Astrocyte (in vitro differentiated cells and primary cell): ENCODE measurements around the gene USP54. TPM values are rescaled to one million over a fixed set of nuclear protein-coding genes. Genes with fewer than 3 reads are reported as not detected.
A peak's percentile ranks its signal among the peaks of the same experiment; 100 is the strongest.

Experiments used
- DNase-seq: peaks from one replicate; pipeline ENCODE4 v3.0.0-alpha.2; 2010; ENCODE audit warnings: low read depth
- FAIRE-seq: peaks from 2 replicates; lab custom pipeline; 2011; peaks lifted over from hg19 to GRCh38; lab: Jason Lieb, UNC
- H2AFZ ChIP-seq: 2 replicates; pipeline ENCODE4 v1.6.0; 2012; ENCODE audit warnings: low read depth, low read length, inconsistent platforms
- H3K27ac ChIP-seq: 2 replicates; pipeline ENCODE4 v1.5.1; 2011; ENCODE audit warnings: low read depth, low read length, inconsistent platforms
- H3K27me3 ChIP-seq: 2 replicates; pipeline ENCODE4 v1.6.0; 2011; ENCODE audit warnings: low read length, inconsistent platforms; ENCODE audit not compliant: insufficient read depth
- H3K36me3 ChIP-seq: 2 replicates; pipeline ENCODE4 v1.5.1; 2011; ENCODE audit warnings: low read length, inconsistent platforms; ENCODE audit not compliant: insufficient read depth
- H3K4me1 ChIP-seq: 2 replicates; pipeline ENCODE4 v1.5.1; 2011; ENCODE audit warnings: low read length, inconsistent platforms; ENCODE audit not compliant: insufficient read depth
- H3K4me2 ChIP-seq: 2 replicates; pipeline ENCODE4 v1.6.0; 2012; ENCODE audit warnings: low read length, inconsistent platforms
- H3K4me3 ChIP-seq: 2 replicates; pipeline ENCODE4 v1.5.1; 2011; ENCODE audit warnings: low read depth, mild to moderate bottlenecking, low read length, inconsistent platforms; ENCODE audit not compliant: insufficient read depth
- H3K79me2 ChIP-seq: 2 replicates; pipeline ENCODE4 v1.6.0; 2012; ENCODE audit warnings: mild to moderate bottlenecking, low read length, inconsistent platforms; ENCODE audit not compliant: insufficient read depth
- H3K9ac ChIP-seq: 2 replicates; pipeline ENCODE4 v1.6.0; 2012; ENCODE audit warnings: mild to moderate bottlenecking, low read length, inconsistent platforms
- H3K9me3 ChIP-seq: 2 replicates; pipeline ENCODE4 v1.5.1; 2012; ENCODE audit warnings: low read depth, mild to moderate bottlenecking, low read length, inconsistent platforms; ENCODE audit not compliant: insufficient read depth
- H4K20me1 ChIP-seq: 2 replicates; pipeline ENCODE4 v1.6.0; 2012; ENCODE audit warnings: low read length, inconsistent platforms; ENCODE audit not compliant: insufficient read depth
- H3K27ac Mint-ChIP-seq: one replicate; pipeline ENCODE4 v1.8.0; 2021; ENCODE audit warnings: mild to moderate bottlenecking, mixed read lengths; ENCODE audit not compliant: unreplicated experiment
- H3K27me3 Mint-ChIP-seq: one replicate; pipeline ENCODE4 v1.8.0; 2021; ENCODE audit warnings: low read depth, mixed read lengths; ENCODE audit not compliant: unreplicated experiment
- H3K36me3 Mint-ChIP-seq: one replicate; pipeline ENCODE4 v1.8.0; 2021; ENCODE audit warnings: low read depth, mixed read lengths; ENCODE audit not compliant: unreplicated experiment
- H3K4me1 Mint-ChIP-seq: one replicate; pipeline ENCODE4 v1.8.0; 2021; ENCODE audit warnings: low read depth, mixed read lengths; ENCODE audit not compliant: unreplicated experiment
- H3K4me3 Mint-ChIP-seq: one replicate; pipeline ENCODE4 v1.8.0; 2021; ENCODE audit warnings: mild to moderate bottlenecking, moderate library complexity, mixed read lengths; ENCODE audit not compliant: unreplicated experiment
- H3K9me3 Mint-ChIP-seq: one replicate; pipeline ENCODE4 v1.8.0; 2021; ENCODE audit warnings: mild to moderate bottlenecking, mixed read lengths; ENCODE audit not compliant: unreplicated experiment
- EZH2 ChIP-seq: IDR thresholded peaks from 2 replicates; pipeline ENCODE4 v1.6.1; 2012; ENCODE audit warnings: mild to moderate bottlenecking, low read length, inconsistent platforms; ENCODE audit not compliant: insufficient read depth
- total RNA-seq: library from RNA; stranded (reverse); gene quantifications from 2 replicates; pipeline ENCODE4 v1.2.1, GENCODE V29; 2021
- TF ChIP-seq, protein P1 (sequence below): IDR thresholded peaks from 2 replicates; pipeline ENCODE4 v1.5.1; 2011; ENCODE audit warnings: low read depth, mild to moderate bottlenecking, inconsistent platforms, low read length, moderate library complexity; ENCODE audit not compliant: insufficient read depth

The USP54 gene
- total RNA-seq, 1 donor from 2014 or later: 85.9 TPM

DNA sequence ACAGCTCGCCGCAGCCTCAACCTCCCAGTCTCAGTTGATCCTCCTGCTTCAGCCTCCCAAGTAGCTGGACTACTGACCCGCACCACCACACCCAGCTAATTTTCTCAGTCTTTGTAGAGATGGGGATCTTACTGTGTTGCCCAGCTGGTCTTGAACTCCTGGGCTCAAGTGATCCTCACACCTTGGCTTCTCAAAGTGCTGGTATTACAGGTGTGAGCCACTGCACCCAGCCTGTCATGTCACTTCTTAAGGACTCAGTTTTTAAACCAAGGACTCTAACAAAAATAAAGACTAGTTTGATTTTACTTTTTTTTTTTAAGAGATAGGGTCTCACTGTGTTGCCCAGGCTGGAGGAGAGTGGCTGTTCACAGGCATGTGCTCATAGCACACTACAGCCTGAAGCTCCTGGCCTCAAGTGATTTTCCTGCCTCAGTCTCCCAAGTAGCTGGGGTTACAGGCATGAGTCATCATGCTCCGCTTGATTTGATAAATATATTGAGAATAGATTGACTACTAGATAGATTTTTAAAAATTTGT, 78.9 kb downstream of the USP54 start:
- H2AFZ ChIP-seq: no peak overlapping the region
- DNase-seq: no peak
- H3K27ac Mint-ChIP-seq: no peak overlapping the region
- FAIRE-seq: no peak
- H3K36me3 ChIP-seq: peaks cover 5% of the 10 kb centered on the region
- no peak overlapping the region for H3K4me3 ChIP-seq
- TF ChIP-seq EZH2: no peak
- TF ChIP-seq, protein P1, sequence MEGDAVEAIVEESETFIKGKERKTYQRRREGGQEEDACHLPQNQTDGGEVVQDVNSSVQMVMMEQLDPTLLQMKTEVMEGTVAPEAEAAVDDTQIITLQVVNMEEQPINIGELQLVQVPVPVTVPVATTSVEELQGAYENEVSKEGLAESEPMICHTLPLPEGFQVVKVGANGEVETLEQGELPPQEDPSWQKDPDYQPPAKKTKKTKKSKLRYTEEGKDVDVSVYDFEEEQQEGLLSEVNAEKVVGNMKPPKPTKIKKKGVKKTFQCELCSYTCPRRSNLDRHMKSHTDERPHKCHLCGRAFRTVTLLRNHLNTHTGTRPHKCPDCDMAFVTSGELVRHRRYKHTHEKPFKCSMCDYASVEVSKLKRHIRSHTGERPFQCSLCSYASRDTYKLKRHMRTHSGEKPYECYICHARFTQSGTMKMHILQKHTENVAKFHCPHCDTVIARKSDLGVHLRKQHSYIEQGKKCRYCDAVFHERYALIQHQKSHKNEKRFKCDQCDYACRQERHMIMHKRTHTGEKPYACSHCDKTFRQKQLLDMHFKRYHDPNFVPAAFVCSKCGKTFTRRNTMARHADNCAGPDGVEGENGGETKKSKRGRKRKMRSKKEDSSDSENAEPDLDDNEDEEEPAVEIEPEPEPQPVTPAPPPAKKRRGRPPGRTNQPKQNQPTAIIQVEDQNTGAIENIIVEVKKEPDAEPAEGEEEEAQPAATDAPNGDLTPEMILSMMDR: no peak
- no peaks in the 10 kb centered on the region for H4K20me1 ChIP-seq
- no peaks in the 10 kb centered on the region for H3K79me2 ChIP-seq
- peaks cover 12% of the 10 kb centered on the region for H3K36me3 Mint-ChIP-seq
- H3K27me3 ChIP-seq: no peaks in the 10 kb centered on the region
- peaks cover 12% of the 10 kb centered on the region for H3K4me1 Mint-ChIP-seq
- H3K4me2 ChIP-seq: no peak overlapping the region
- no peaks in the 10 kb centered on the region for H3K27me3 Mint-ChIP-seq
- no peak overlapping the region for H3K27ac ChIP-seq
- no peaks in the 10 kb centered on the region for H3K9me3 Mint-ChIP-seq
- H3K4me1 ChIP-seq: no peaks in the 10 kb centered on the region
- no peaks in the 10 kb centered on the region for H3K9me3 ChIP-seq
- H3K9ac ChIP-seq: no peak overlapping the region
- no peak overlapping the region for H3K4me3 Mint-ChIP-seq

- TF ChIP-seq, protein P1: no peak
- no peaks in the 10 kb centered on the region for H3K27me3 ChIP-seq
- H3K9me3 ChIP-seq: no peaks in the 10 kb centered on the region
- DNase-seq: no peak
- peaks cover 3% of the 10 kb centered on the region for H3K4me1 ChIP-seq
- no peaks in the 10 kb centered on the region for H4K20me1 ChIP-seq
- H3K4me3 Mint-ChIP-seq: no peak overlapping the region
- H3K9me3 Mint-ChIP-seq: no peaks in the 10 kb centered on the region
- H3K4me2 ChIP-seq: no peak overlapping the region
- H3K9ac ChIP-seq: no peak overlapping the region
- no peak overlapping the region for H3K27ac Mint-ChIP-seq
- H3K79me2 ChIP-seq: no peaks in the 10 kb centered on the region
- no peak for FAIRE-seq
- no peaks in the 10 kb centered on the region for H3K27me3 Mint-ChIP-seq
- H3K27ac ChIP-seq: no peak overlapping the region
- peaks cover 4% of the 10 kb centered on the region for H3K4me1 Mint-ChIP-seq
- no peaks in the 10 kb centered on the region for H3K36me3 ChIP-seq
- peaks cover 5% of the 10 kb centered on the region for H3K36me3 Mint-ChIP-seq
- no peak overlapping the region for H3K4me3 ChIP-seq
- H2AFZ ChIP-seq: no peak overlapping the region
These were observed 81.4 kb downstream of the USP54 start for GRCh38 chr10:73509695-73510094.

GRCh38 chr10:73506491-73506890, 84.7 kb downstream of the USP54 start:
- Mint-ChIP-seq H3K36me3 (peaks cover 13% of the 10 kb centered on the region), H3K27ac (no peak overlapping the region), H3K9me3 (no peaks in the 10 kb centered on the region), H3K4me1 (peaks cover 8% of the 10 kb centered on the region), H3K4me3 (no peak overlapping the region), H3K27me3 (no peaks in the 10 kb centered on the region)
- Histone ChIP-seq H3K9me3 (no peaks in the 10 kb centered on the region), H4K20me1 (no peaks in the 10 kb centered on the region), H3K4me2 (no peak overlapping the region), H3K4me1 (peaks cover 8% of the 10 kb centered on the region), H3K27me3 (no peaks in the 10 kb centered on the region), H3K9ac (no peak overlapping the region), H3K27ac (no peak overlapping the region), H2AFZ (no peak overlapping the region), H3K36me3 (no peaks in the 10 kb centered on the region), H3K4me3 (no peak overlapping the region), H3K79me2 (no peaks in the 10 kb centered on the region)
- TF ChIP-seq EZH2: no peak
- TF ChIP-seq, protein P1: no peak
- DNase-seq (peak; percentile 42), FAIRE-seq (no peak)
